Left colon (tissue), 2 donors: ENCODE measurements around the gene PSTPIP2. TPM values are rescaled to one million over a fixed set of nuclear protein-coding genes. Genes with fewer than 3 reads are reported as not detected.

Source experiments
- ATAC-seq: fragments of 200-7000 bp; cut with Tn5 transposase; one replicate; pipeline ENCODE4 v1.9.1; 2020; ENCODE audit warnings: mild to moderate bottlenecking, moderate library complexity
- DNase-seq, 2 donors: peaks; one replicate each; pipeline ENCODE4 v3.0.0-alpha.2; 2020
- intact Hi-C, 2 donors: fragments of 100-400 bp; cut with DNase I in 1 of 2; cut with micrococcal nuclease in 1 of 2; formaldehyde crosslinking; loops; one replicate each; pipeline versions ENCODE4 v1.11.2 to v1.14.0; 2022; cut with DNase I, micrococcal nuclease
- total RNA-seq, 2 donors: library from RNA; stranded (reverse); fragmentation: NEBNext Ultra II Directional; extraction: Animal tissue kit (Norgen Biotek cat#: 25700); gene quantifications; one replicate each; pipeline ENCODE4 v1.2.1, GENCODE V29; 2021
- donor health status: DM: no; HTN: no; CAD: no.
- donor health status: DM: yes; HTN: yes; CAD: no.

The PSTPIP2 gene
- total RNA-seq, 2 donors from 2014 or later = 3.7 to 7.4 TPM

GRCh38 chr18:45958730-45959129, 113.3 kb downstream of the PSTPIP2 start:
- intact Hi-C loops = no loop called here
- no peak for DNase-seq
- ATAC-seq = no peak

- intact Hi-C loops = no loop called here
- no peak for ATAC-seq
These were observed 114.0 kb downstream of the PSTPIP2 start for GRCh38 chr18:45958027-45958426.

GRCh38 chr18:45957100-45957499, 115.0 kb downstream of the PSTPIP2 start:
- ATAC-seq (no peak), DNase-seq (no peak)
- intact Hi-C loops = no loop called here

More at GRCh38 chr18:45958027-45958426, 114.0 kb downstream of the PSTPIP2 start:
- DNase-seq = no peak

GRCh38 chr18:45954070-45954934, 117.8 kb downstream of the PSTPIP2 start:
- no peak for ATAC-seq
- DNase-seq = no peak
- intact Hi-C loops = no loop called here

- DNase-seq (no peak), ATAC-seq (no peak)
- intact Hi-C loops = no loop called here
These were observed 120.9 kb downstream of the PSTPIP2 start for GRCh38 chr18:45951016-45951714.

- DNase-seq = no peak
- ATAC-seq = no peak
- intact Hi-C loops = no loop called here
These were observed 126.4 kb downstream of the PSTPIP2 start for GRCh38 chr18:45945669-45946068.

GRCh38 chr18:45940724-45941123, 131.3 kb downstream of the PSTPIP2 start:
- no peak for DNase-seq
- no peak for ATAC-seq
- intact Hi-C loops = no loop called here

GRCh38 chr18:45939236-45939635, 132.8 kb downstream of the PSTPIP2 start:
- intact Hi-C loops = no loop called here
- DNase-seq = no peak
- no peak for ATAC-seq

- ATAC-seq = no peak
- intact Hi-C loops = no loop called here
- DNase-seq = no peak
These were observed 133.5 kb downstream of the PSTPIP2 start for GRCh38 chr18:45938488-45938935.

GRCh38 chr18:45935591-45936335, 136.3 kb downstream of the PSTPIP2 start:
- intact Hi-C loops = no loop called here
- ATAC-seq (no peak), DNase-seq (no peak)

Other genes with a start within 250 kb of the PSTPIP2 start
- gene SIGLEC15, start 246.6 kb downstream of the PSTPIP2 start, total RNA-seq = under 1 TPM; 0.21 to 0.36 TPM
- gene EPG5, start 104.9 kb downstream of the PSTPIP2 start, total RNA-seq = 10 to 100 TPM; 18.0 to 21.5 TPM
- 100 to 1,000 TPM; 652 to 824 TPM for gene ATP5F1A, start 26.0 kb upstream of the PSTPIP2 start, total RNA-seq
- gene HAUS1, start 32.1 kb upstream of the PSTPIP2 start, total RNA-seq = 10 to 100 TPM; 16.2 TPM